AG04449 (cell line): Measurements from ENCODE around the gene HBQ1.

Source experiments
- CTCF ChIA-PET: fragments of 350-600 bp; formaldehyde crosslinking; extraction: SDS; loops from one replicate; lab custom pipeline; 2021; ENCODE audit warnings: antibody characterized with exemption; lab: Yijun Ruan, JAX
- POLR2A ChIA-PET: fragments of 400-600, 350-600 bp; formaldehyde crosslinking; extraction: SDS; loops from one replicate; lab custom pipeline; 2020; ENCODE audit warnings: antibody characterized with exemption, inconsistent platforms; lab: Yijun Ruan, JAX
- DNase-seq: peaks from one replicate; pipeline ENCODE4 v3.0.0-alpha.2; 2010; ENCODE audit warnings: low read depth, low spot score
- H3K4me3 ChIP-seq: 2 replicates; pipeline ENCODE4 v1.5.1; 2011; ENCODE audit warnings: low read depth, mild to moderate bottlenecking, control low read depth, low read length
- CTCF ChIP-seq: IDR thresholded peaks from one replicate; pipeline ENCODE4 v1.5.1; 2011; ENCODE audit warnings: mild to moderate bottlenecking, moderate library complexity, low read length, control low read depth, inconsistent platforms; ENCODE audit not compliant: insufficient read depth; ENCODE audit errors: missing control alignments

The HBQ1 gene

GRCh38 chr16:180101-180675 lies at the start of gene HBQ1:
Gene HBQ1 (plus strand): TSS chr16:180459. CDS start chr16:180487, 28 bp downstream.
- DNase-seq: no peak
- CTCF ChIA-PET: interaction anchor here (0.7 to 6.9 kb wide), 20 partner anchors 9 to 183 kb away, joined by 3 to 126 read pairs (median 5); no protein-coding TSS in a partner anchor
- no peak for TF ChIP-seq CTCF
- H3K4me3 ChIP-seq: peak within 1 kb of the TSS; percentile 48
- POLR2A ChIA-PET: interaction anchor here (0.7 kb wide), 2 partner anchors 9 to 73 kb away, joined by 3 read pairs; no protein-coding TSS in a partner anchor

- TF ChIP-seq CTCF: no peak
- CTCF ChIA-PET: interaction anchor here (0.8 to 9.0 kb wide), 4 partner anchors 12 to 51 kb away, joined by 3 to 54 read pairs (median 16); no protein-coding TSS in a partner anchor
- POLR2A ChIA-PET: no interaction called here
- H3K4me3 ChIP-seq: no peak overlapping the region
- no peak for DNase-seq
Observed at GRCh38 chr16:130533-131173, 49.6 kb upstream of the HBQ1 start.

- no peak for DNase-seq
- no peak for TF ChIP-seq CTCF
- ChIA-PET CTCF (interaction anchor here (0.6 to 9.0 kb wide), 5 partner anchors 11 to 36 kb away, joined by 3 to 54 read pairs (median 5); no protein-coding TSS in a partner anchor), POLR2A (no interaction called here)
- H3K4me3 ChIP-seq: no peak overlapping the region
Observed at GRCh38 chr16:132120-132519, 48.1 kb upstream of the HBQ1 start.

GRCh38 chr16:133716-134115 lies 46.5 kb upstream of the HBQ1 start:
- no peak overlapping the region for H3K4me3 ChIP-seq
- DNase-seq: no peak
- no peak for TF ChIP-seq CTCF
- POLR2A ChIA-PET: no interaction called here
- CTCF ChIA-PET: interaction anchor here (1.0 to 9.0 kb wide), 5 partner anchors 15 to 61 kb away, joined by 3 to 54 read pairs (median 5); no protein-coding TSS in a partner anchor

- CTCF ChIA-PET: interaction anchor here (1.9 to 3.2 kb wide), 3 partner anchors 13 to 31 kb away, joined by 7 to 10 read pairs (median 8); no protein-coding TSS in a partner anchor
- no peak for DNase-seq
- H3K4me3 ChIP-seq: peak overlapping the region; percentile 73
- no peak for TF ChIP-seq CTCF
- POLR2A ChIA-PET: no interaction called here
Observed at GRCh38 chr16:138049-138417, 42.2 kb upstream of the HBQ1 start.
